NB4 (cell line): ENCODE results near the gene STXBP4.

Source experiments
- MYC ChIP-seq: IDR thresholded peaks from 2 replicates; pipeline ENCODE4 v1.6.1; 2011; ENCODE audit warnings: low read depth, low read length
- POLR2A ChIP-seq: IDR thresholded peaks from 2 replicates; pipeline ENCODE4 v1.6.1; 2011; ENCODE audit warnings: mild to moderate bottlenecking; ENCODE audit not compliant: insufficient read length; ENCODE audit errors: extremely low read depth
- TF ChIP-seq, protein P1 (sequence below): IDR thresholded peaks from one replicate; pipeline ENCODE4 v1.5.1; 2012; ENCODE audit warnings: low read depth, low read length
- TF ChIP-seq, protein P2 (sequence below): IDR thresholded peaks from 2 replicates; pipeline ENCODE4 v1.6.1; 2011; ENCODE audit warnings: low read depth, low read length

DNA sequence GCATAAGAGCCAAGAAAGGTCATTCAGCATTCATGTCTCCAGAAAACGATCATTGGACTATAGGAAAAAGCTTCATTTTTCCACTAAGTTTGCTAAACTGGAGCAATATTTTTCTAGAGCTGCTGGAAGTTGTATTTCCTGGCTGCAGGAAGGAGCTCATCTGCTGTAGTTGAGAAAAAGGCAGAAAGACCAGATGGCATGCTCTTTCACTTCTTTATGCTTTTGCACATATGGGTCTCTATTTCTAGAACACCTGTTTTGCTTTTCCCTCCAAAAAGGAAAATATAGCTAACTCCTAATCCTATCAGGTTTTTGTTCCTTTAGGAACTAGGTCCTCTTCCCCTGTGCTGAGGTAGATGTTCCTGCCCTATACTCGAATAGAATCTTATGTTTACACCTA, 234.3 kb downstream of the STXBP4 start:
- TF ChIP-seq, protein P1, sequence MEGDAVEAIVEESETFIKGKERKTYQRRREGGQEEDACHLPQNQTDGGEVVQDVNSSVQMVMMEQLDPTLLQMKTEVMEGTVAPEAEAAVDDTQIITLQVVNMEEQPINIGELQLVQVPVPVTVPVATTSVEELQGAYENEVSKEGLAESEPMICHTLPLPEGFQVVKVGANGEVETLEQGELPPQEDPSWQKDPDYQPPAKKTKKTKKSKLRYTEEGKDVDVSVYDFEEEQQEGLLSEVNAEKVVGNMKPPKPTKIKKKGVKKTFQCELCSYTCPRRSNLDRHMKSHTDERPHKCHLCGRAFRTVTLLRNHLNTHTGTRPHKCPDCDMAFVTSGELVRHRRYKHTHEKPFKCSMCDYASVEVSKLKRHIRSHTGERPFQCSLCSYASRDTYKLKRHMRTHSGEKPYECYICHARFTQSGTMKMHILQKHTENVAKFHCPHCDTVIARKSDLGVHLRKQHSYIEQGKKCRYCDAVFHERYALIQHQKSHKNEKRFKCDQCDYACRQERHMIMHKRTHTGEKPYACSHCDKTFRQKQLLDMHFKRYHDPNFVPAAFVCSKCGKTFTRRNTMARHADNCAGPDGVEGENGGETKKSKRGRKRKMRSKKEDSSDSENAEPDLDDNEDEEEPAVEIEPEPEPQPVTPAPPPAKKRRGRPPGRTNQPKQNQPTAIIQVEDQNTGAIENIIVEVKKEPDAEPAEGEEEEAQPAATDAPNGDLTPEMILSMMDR = no peak
- TF ChIP-seq POLR2A (no peak), MYC (no peak)
- TF ChIP-seq, protein P2, sequence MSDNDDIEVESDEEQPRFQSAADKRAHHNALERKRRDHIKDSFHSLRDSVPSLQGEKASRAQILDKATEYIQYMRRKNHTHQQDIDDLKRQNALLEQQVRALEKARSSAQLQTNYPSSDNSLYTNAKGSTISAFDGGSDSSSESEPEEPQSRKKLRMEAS = no peak
